ENCODE measurements around the gene NUP42.
"Not testable (repeated sequence)": the region's sequence is repeated elsewhere in the genome, so short reads cannot be mapped to it uniquely, and the experiment has no call there.

Gene NUP42

GRCh38 chr7:23204241-23204640 lies 22.4 kb downstream of the NUP42 start:
- DNase-seq (ENCODE audit: low read depth): no peak

- DNase-seq (ENCODE audit: low read depth): no peak
These were observed 23.7 kb downstream of the NUP42 start for GRCh38 chr7:23205577-23205908.

- no peak for DNase-seq (ENCODE audit: low read depth)
These were observed 24.3 kb downstream of the NUP42 start for GRCh38 chr7:23205909-23206767.

- no peak for DNase-seq (ENCODE audit: low read depth)
These were observed 25.2 kb downstream of the NUP42 start for GRCh38 chr7:23207021-23207420.

GRCh38 chr7:23207884-23208283 lies 26.0 kb downstream of the NUP42 start:
- no peak for DNase-seq (ENCODE audit: low read depth)

- no peak for DNase-seq (ENCODE audit: low read depth)
These were observed 26.5 kb downstream of the NUP42 start for GRCh38 chr7:23208316-23208715.

GRCh38 chr7:23210506-23210905 lies 28.7 kb downstream of the NUP42 start:
- DNase-seq (ENCODE audit: low read depth): no peak

- DNase-seq (ENCODE audit: low read depth): no peak
These were observed 29.7 kb downstream of the NUP42 start for GRCh38 chr7:23211589-23211988.

- no peak for DNase-seq (ENCODE audit: low read depth)
These were observed 30.5 kb downstream of the NUP42 start for GRCh38 chr7:23212395-23212794.

GRCh38 chr7:23212841-23213240 lies 31.0 kb downstream of the NUP42 start:
- no peak for DNase-seq (ENCODE audit: low read depth)

GRCh38 chr7:23213755-23214154 lies 31.9 kb downstream of the NUP42 start:
- DNase-seq (ENCODE audit: low read depth): no peak

GRCh38 chr7:23214423-23214822 lies 32.6 kb downstream of the NUP42 start:
- DNase-seq (ENCODE audit: low read depth): no peak

GRCh38 chr7:23214938-23215337 lies 33.1 kb downstream of the NUP42 start:
- DNase-seq (ENCODE audit: low read depth): no peak

GRCh38 chr7:23216021-23216420 lies 34.2 kb downstream of the NUP42 start:
- no peak for DNase-seq (ENCODE audit: low read depth)

GRCh38 chr7:23218196-23218595 lies 36.3 kb downstream of the NUP42 start:
- DNase-seq (ENCODE audit: low read depth): no peak

GRCh38 chr7:23220690-23221305 lies 39.0 kb downstream of the NUP42 start:
- no peak for DNase-seq (ENCODE audit: low read depth)

GRCh38 chr7:23222439-23223030 lies 40.7 kb downstream of the NUP42 start:
- DNase-seq (ENCODE audit: low read depth): no peak

GRCh38 chr7:23224364-23224763 lies 42.5 kb downstream of the NUP42 start:
- DNase-seq (ENCODE audit: low read depth): not testable (repeated sequence)

GRCh38 chr7:23226844-23227450 lies 45.1 kb downstream of the NUP42 start:
- DNase-seq (ENCODE audit: low read depth): no peak

- DNase-seq (ENCODE audit: low read depth): no peak
These were observed 46.6 kb downstream of the NUP42 start for GRCh38 chr7:23228412-23228811.

- DNase-seq (ENCODE audit: low read depth): no peak
These were observed 48.8 kb downstream of the NUP42 start for GRCh38 chr7:23230641-23231101.

- no peak for DNase-seq (ENCODE audit: low read depth)
These were observed 51.1 kb downstream of the NUP42 start for GRCh38 chr7:23232966-23233365.
